ENCODE data around the gene UCMA.
"Not testable (repeated sequence)": the region's sequence is repeated elsewhere in the genome, so short reads cannot be mapped to it uniquely, and the experiment has no call there.

UCMA gene

GRCh38 chr10:13236638-13237037 lies 2.5 kb upstream of the UCMA start:
- no peak for TF ChIP-seq Cebpa-rat (IDR thresholded peaks at IDR 0.05)
- no peaks in the 10 kb centered on the region for H3K27me3 ChIP-seq
- H3K27ac ChIP-seq, result no peak overlapping the region
- H3K4me2 ChIP-seq, result no peak overlapping the region
- H3K4me3 ChIP-seq, result no peak overlapping the region
- H3K4me1 ChIP-seq, result peaks cover 27% of the 10 kb centered on the region
- H4K20me1 ChIP-seq, result no peaks in the 10 kb centered on the region
- no peaks in the 10 kb centered on the region for H3K36me3 ChIP-seq
- no peak overlapping the region for H3K9ac ChIP-seq
- no peaks in the 10 kb centered on the region for H3K9me3 ChIP-seq

- not testable (repeated sequence) for H3K27ac ChIP-seq, H3K36me3 ChIP-seq, H3K9ac ChIP-seq, H4K20me1 ChIP-seq, H3K9me3 ChIP-seq, H3K27me3 ChIP-seq, H3K4me2 ChIP-seq, H3K4me3 ChIP-seq
- H3K4me1 ChIP-seq, result peaks cover 27% of the 10 kb centered on the region
These were observed 562 bp upstream of the UCMA start for GRCh38 chr10:13234736-13235135.

GRCh38 chr10:13233358-13233757 lies 816 bp downstream of the UCMA start:
- TF ChIP-seq Cebpa-rat (IDR thresholded peaks at IDR 0.05), result no peak
- no peak overlapping the region for H3K4me3 ChIP-seq
- no peaks in the 10 kb centered on the region for H3K27me3 ChIP-seq
- H3K4me2 ChIP-seq, result peak overlapping the region; percentile 51
- H3K4me1 ChIP-seq, result peaks cover 20% of the 10 kb centered on the region
- H3K36me3 ChIP-seq, result no peaks in the 10 kb centered on the region
- no peak overlapping the region for H3K27ac ChIP-seq
- no peak overlapping the region for H3K9ac ChIP-seq
- no peaks in the 10 kb centered on the region for H4K20me1 ChIP-seq
- no peaks in the 10 kb centered on the region for H3K9me3 ChIP-seq

- no peaks in the 10 kb centered on the region for H3K27me3 ChIP-seq
These were observed 2.4 kb downstream of the UCMA start for GRCh38 chr10:13231808-13232207.

GRCh38 chr10:13231190-13231589 lies 3.0 kb downstream of the UCMA start:
- Histone ChIP-seq H3K9ac (no peak overlapping the region), H3K4me2 (no peak overlapping the region), H3K27ac (no peak overlapping the region), H3K27me3 (no peaks in the 10 kb centered on the region), H3K36me3 (no peaks in the 10 kb centered on the region), H3K9me3 (no peaks in the 10 kb centered on the region), H3K4me3 (no peak overlapping the region), H4K20me1 (no peaks in the 10 kb centered on the region), H3K4me1 (peaks cover 20% of the 10 kb centered on the region)
- TF ChIP-seq Cebpa-rat (IDR thresholded peaks at IDR 0.05), result no peak

More at GRCh38 chr10:13231808-13232207, 2.4 kb downstream of the UCMA start:
- no peaks in the 10 kb centered on the region for H3K36me3 ChIP-seq
- peaks cover 20% of the 10 kb centered on the region for H3K4me1 ChIP-seq
- no peak overlapping the region for H3K27ac ChIP-seq
- TF ChIP-seq Cebpa-rat (IDR thresholded peaks at IDR 0.05), result no peak
- H3K9ac ChIP-seq, result no peak overlapping the region
- no peak overlapping the region for H3K4me3 ChIP-seq
- H3K9me3 ChIP-seq, result no peaks in the 10 kb centered on the region
- no peaks in the 10 kb centered on the region for H4K20me1 ChIP-seq
- no peak overlapping the region for H3K4me2 ChIP-seq

GRCh38 chr10:13227031-13227430 lies 7.1 kb downstream of the UCMA start:
- Histone ChIP-seq H3K27me3 (no peaks in the 10 kb centered on the region), H3K4me2 (no peak overlapping the region), H4K20me1 (no peaks in the 10 kb centered on the region), H3K9me3 (no peaks in the 10 kb centered on the region), H3K4me3 (no peak overlapping the region), H3K27ac (no peak overlapping the region), H3K4me1 (no peaks in the 10 kb centered on the region), H3K9ac (no peak overlapping the region), H3K36me3 (no peaks in the 10 kb centered on the region)
- TF ChIP-seq Cebpa-rat (IDR thresholded peaks at IDR 0.05), result no peak

GRCh38 chr10:13225601-13226000 lies 8.6 kb downstream of the UCMA start:
- TF ChIP-seq Cebpa-rat (IDR thresholded peaks at IDR 0.05), result no peak
- no peak overlapping the region for H3K27ac ChIP-seq
- no peaks in the 10 kb centered on the region for H3K36me3 ChIP-seq
- no peaks in the 10 kb centered on the region for H3K4me1 ChIP-seq
- no peaks in the 10 kb centered on the region for H3K9me3 ChIP-seq
- H3K9ac ChIP-seq, result no peak overlapping the region
- H3K27me3 ChIP-seq, result no peaks in the 10 kb centered on the region
- no peak overlapping the region for H3K4me2 ChIP-seq
- no peaks in the 10 kb centered on the region for H4K20me1 ChIP-seq
- no peak overlapping the region for H3K4me3 ChIP-seq

GRCh38 chr10:13224210-13224995 lies 9.8 kb downstream of the UCMA start:
- Histone ChIP-seq H3K9ac (no peak overlapping the region), H3K4me1 (0 out of 2 replicates have a peak, but pooled peaks cover 7% of the 10 kb centered on the region), H3K27me3 (no peaks in the 10 kb centered on the region), H3K4me2 (no peak overlapping the region), H3K36me3 (no peaks in the 10 kb centered on the region), H3K4me3 (no peak overlapping the region), H4K20me1 (no peaks in the 10 kb centered on the region), H3K9me3 (no peaks in the 10 kb centered on the region), H3K27ac (no peak overlapping the region)
- no peak for TF ChIP-seq Cebpa-rat (IDR thresholded peaks at IDR 0.05)

GRCh38 chr10:13223241-13223640 lies 10.9 kb downstream of the UCMA start:
- H4K20me1 ChIP-seq, result no peaks in the 10 kb centered on the region
- no peak overlapping the region for H3K4me3 ChIP-seq
- no peak overlapping the region for H3K9ac ChIP-seq
- H3K4me2 ChIP-seq, result no peak overlapping the region
- no peaks in the 10 kb centered on the region for H3K9me3 ChIP-seq
- no peaks in the 10 kb centered on the region for H3K36me3 ChIP-seq
- 0 out of 2 replicates have a peak, but pooled peaks cover 7% of the 10 kb centered on the region for H3K4me1 ChIP-seq
- TF ChIP-seq Cebpa-rat (IDR thresholded peaks at IDR 0.05), result no peak
- H3K27ac ChIP-seq, result no peak overlapping the region
- no peaks in the 10 kb centered on the region for H3K27me3 ChIP-seq

- no peak for TF ChIP-seq Cebpa-rat (IDR thresholded peaks at IDR 0.05)
- Histone ChIP-seq H3K9ac (no peak overlapping the region), H3K4me3 (no peak overlapping the region), H4K20me1 (no peaks in the 10 kb centered on the region), H3K36me3 (no peaks in the 10 kb centered on the region), H3K27me3 (no peaks in the 10 kb centered on the region), H3K4me1 (0 out of 2 replicates have a peak, but pooled peaks cover 7% of the 10 kb centered on the region), H3K4me2 (no peak overlapping the region), H3K9me3 (no peaks in the 10 kb centered on the region), H3K27ac (no peak overlapping the region)
These were observed 11.6 kb downstream of the UCMA start for GRCh38 chr10:13222566-13222965.

All from BLaER1 (cell line).